Measurements from ENCODE around the gene LUZP2. TPM values are rescaled to one million over a fixed set of nuclear protein-coding genes. Genes with fewer than 3 reads are reported as not detected.

LUZP2 gene
- total RNA-seq, 1 donor from 2014 or later: 0.49 TPM

DNA sequence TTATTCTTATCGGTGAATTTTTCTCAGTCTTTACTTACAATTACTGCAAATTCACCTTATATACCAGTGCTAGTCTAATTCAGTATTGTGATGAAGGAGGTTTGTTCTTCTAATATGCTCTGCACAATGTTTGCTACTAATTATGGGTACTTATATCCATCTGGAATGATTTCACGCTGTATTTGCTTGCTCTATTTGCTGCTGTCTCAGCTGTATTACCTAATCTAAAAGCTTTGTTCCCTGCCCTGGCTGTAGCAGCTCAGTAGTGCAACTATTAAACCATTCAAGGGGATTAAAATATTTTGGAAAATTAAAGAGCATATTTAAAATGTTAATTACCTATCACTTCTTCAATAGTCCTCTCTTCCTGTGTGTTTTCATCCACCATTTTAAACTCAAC, 375.3 kb downstream of the LUZP2 start:
- no peak overlapping the region for H3K4me3 ChIP-seq
- TF ChIP-seq POLR2A (IDR thresholded peaks at IDR 0.05): no peak
- TF ChIP-seq, protein P1, sequence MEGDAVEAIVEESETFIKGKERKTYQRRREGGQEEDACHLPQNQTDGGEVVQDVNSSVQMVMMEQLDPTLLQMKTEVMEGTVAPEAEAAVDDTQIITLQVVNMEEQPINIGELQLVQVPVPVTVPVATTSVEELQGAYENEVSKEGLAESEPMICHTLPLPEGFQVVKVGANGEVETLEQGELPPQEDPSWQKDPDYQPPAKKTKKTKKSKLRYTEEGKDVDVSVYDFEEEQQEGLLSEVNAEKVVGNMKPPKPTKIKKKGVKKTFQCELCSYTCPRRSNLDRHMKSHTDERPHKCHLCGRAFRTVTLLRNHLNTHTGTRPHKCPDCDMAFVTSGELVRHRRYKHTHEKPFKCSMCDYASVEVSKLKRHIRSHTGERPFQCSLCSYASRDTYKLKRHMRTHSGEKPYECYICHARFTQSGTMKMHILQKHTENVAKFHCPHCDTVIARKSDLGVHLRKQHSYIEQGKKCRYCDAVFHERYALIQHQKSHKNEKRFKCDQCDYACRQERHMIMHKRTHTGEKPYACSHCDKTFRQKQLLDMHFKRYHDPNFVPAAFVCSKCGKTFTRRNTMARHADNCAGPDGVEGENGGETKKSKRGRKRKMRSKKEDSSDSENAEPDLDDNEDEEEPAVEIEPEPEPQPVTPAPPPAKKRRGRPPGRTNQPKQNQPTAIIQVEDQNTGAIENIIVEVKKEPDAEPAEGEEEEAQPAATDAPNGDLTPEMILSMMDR (IDR thresholded peaks at IDR 0.05): no peak
- TF ChIP-seq POLR2AphosphoS5 (IDR thresholded peaks at IDR 0.05; ENCODE audit: insufficient read depth in 1 of 2, low read depth in 1 of 2): no peak
- no peaks in the 10 kb centered on the region for H3K4me1 ChIP-seq
- no peak overlapping the region for H3K27ac ChIP-seq
- no peaks in the 10 kb centered on the region for H3K9me3 ChIP-seq
- H3K27me3 ChIP-seq: no peaks in the 10 kb centered on the region
- H3K36me3 ChIP-seq: no peaks in the 10 kb centered on the region
- intact Hi-C loops (cut with DNase I): no loop called here
- DNase-seq (ENCODE audit: extremely low spot score in 2 of 2): no peak

DNA sequence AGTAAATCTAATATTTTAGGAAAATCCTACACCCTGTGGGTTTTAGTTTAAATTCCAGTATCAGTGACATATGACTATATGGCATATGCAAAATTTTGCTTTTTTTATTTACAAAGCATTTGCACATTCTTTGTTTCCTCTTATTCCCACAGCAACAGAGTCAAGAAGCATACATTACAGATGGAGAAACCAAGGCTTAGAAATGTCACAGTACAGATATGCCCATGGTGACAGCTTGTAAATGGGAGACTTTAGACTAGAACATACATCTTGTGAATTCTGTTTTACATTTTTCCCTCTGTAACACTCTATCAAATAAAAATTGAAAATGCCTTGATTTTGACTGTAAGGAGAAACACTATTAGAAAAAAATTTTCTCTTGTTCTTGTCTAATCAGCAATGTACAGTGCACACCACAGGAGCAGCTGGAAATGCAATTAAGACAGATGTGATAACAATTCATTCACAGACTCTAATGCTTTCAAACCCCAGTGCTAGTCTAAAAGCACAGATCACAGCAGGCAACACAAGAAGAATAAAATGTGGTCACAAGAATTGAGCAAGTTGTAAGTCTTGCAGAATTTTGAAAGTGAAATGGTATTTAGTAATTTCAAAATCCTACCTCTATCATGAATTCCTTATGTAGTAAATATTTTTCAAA, 375.9 kb downstream of the LUZP2 start:
- no peaks in the 10 kb centered on the region for H3K27me3 ChIP-seq
- no peaks in the 10 kb centered on the region for H3K4me1 ChIP-seq
- H3K36me3 ChIP-seq: no peaks in the 10 kb centered on the region
- TF ChIP-seq POLR2AphosphoS5 (IDR thresholded peaks at IDR 0.05; ENCODE audit: insufficient read depth in 1 of 2, low read depth in 1 of 2): no peak
- TF ChIP-seq, protein P1 (IDR thresholded peaks at IDR 0.05): no peak
- TF ChIP-seq POLR2A (IDR thresholded peaks at IDR 0.05): no peak
- DNase-seq (ENCODE audit: extremely low spot score in 2 of 2): no peak
- no peak overlapping the region for H3K4me3 ChIP-seq
- no peak overlapping the region for H3K27ac ChIP-seq
- H3K9me3 ChIP-seq: no peaks in the 10 kb centered on the region
- intact Hi-C loops (cut with DNase I): no loop called here

DNA sequence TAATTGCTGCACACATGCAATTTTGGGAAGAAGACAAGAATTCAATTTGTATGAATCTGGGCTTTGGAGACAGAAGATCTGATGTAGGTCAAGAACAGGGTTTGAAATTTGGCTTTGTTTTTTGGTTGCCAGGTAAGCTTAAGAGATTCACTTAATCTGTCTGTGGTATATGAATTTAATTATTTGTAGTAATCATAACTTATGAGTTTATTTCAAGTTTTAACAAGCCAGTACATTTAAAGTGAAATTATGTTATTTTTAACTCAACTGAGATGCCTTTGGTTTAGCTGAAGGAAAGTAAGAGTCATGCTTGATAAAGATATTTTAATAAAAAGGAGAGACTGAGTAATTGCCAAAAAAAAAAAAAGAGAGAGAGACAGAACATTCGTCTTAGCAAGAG, 384.1 kb downstream of the LUZP2 start:
- Histone ChIP-seq H3K36me3 (no peaks in the 10 kb centered on the region), H3K4me3 (no peak overlapping the region), H3K27ac (no peak overlapping the region), H3K9me3 (no peaks in the 10 kb centered on the region), H3K4me1 (no peaks in the 10 kb centered on the region), H3K27me3 (no peaks in the 10 kb centered on the region)
- TF ChIP-seq POLR2A (IDR thresholded peaks at IDR 0.05): no peak
- intact Hi-C loops (cut with DNase I): no loop called here
- no peak for DNase-seq (ENCODE audit: extremely low spot score in 2 of 2)

DNA sequence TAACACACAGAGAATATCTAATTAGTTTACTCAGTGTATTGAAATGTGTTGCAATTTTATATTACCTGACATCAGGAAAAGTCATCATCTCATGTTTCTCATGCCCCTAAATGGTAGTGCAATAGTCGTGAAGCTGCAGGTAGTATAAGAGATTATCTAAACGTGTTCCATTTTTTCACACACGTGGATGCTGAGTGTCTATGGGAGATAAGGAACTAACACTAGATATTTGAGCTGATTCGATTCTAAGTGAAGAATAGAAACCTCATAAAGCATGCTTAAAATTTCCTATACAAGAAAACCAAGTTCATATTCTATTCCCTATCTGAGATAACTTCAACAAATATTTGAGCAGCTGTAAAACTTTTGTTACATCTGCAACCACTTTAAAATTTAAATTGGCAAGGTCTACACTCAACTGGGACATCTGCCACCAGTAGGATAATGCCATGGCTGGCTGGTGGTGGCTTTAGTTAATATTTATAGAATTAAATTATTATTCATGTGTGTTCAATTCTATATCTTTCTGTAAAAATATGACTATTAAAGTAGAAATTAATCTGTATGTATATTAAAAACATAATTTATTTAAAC, 388.8 kb downstream of the LUZP2 start:
- Histone ChIP-seq H3K36me3 (no peaks in the 10 kb centered on the region), H3K9me3 (no peaks in the 10 kb centered on the region), H3K27me3 (no peaks in the 10 kb centered on the region), H3K27ac (no peak overlapping the region), H3K4me3 (no peak overlapping the region), H3K4me1 (no peaks in the 10 kb centered on the region)
- TF ChIP-seq POLR2AphosphoS5 (IDR thresholded peaks at IDR 0.05; ENCODE audit: insufficient read depth in 1 of 2, low read depth in 1 of 2) (no peak), POLR2A (IDR thresholded peaks at IDR 0.05) (no peak)
- TF ChIP-seq, protein P1 (IDR thresholded peaks at IDR 0.05): no peak
- no peak for DNase-seq (ENCODE audit: extremely low spot score in 2 of 2)
- intact Hi-C loops (cut with DNase I): no loop called here

DNA sequence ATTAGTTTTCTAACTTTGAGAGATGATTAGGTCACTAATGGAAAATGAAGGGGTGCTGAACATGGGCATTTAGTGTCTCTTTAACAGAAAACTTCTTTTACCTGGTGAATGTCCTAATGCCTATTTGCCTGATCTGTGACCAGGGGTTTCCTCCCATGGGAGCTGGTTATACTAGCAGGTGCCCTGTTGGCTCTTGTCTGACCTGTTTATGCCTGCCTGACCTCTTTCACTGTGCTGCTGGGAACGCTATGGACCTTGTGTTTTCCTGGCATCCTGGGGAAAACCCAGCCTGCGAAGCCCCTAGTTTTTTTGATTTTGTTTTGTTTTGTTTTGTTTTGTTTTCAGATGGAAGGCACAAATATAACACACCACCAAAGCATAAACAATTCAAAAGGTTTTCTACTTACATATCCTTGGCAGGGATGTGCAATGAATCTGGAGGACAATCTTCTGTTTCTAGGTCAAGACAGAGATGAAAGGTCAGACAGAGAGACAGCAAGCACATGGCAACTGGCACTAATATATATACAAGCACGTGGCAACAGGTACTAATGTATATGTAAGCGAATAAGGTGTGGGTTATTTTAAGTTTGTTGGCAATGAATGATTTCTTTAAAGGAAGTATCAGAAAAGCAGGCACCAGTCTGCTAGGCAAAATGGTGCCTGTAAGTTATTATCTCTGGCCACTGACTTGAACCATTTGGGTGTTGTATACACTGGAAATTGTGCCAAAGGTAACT, 390.2 kb downstream of the LUZP2 start:
- TF ChIP-seq, protein P1 (IDR thresholded peaks at IDR 0.05): no peak
- TF ChIP-seq POLR2A (IDR thresholded peaks at IDR 0.05) (no peak), POLR2AphosphoS5 (IDR thresholded peaks at IDR 0.05; ENCODE audit: insufficient read depth in 1 of 2, low read depth in 1 of 2) (no peak)
- H3K27me3 ChIP-seq: no peaks in the 10 kb centered on the region
- no peaks in the 10 kb centered on the region for H3K4me1 ChIP-seq
- no peaks in the 10 kb centered on the region for H3K9me3 ChIP-seq
- DNase-seq (ENCODE audit: extremely low spot score in 2 of 2): no peak
- H3K4me3 ChIP-seq: no peak overlapping the region
- no peak overlapping the region for H3K27ac ChIP-seq
- intact Hi-C loops (cut with DNase I): no loop called here
- no peaks in the 10 kb centered on the region for H3K36me3 ChIP-seq
